ENCODE measurements around the gene IGFL4. TPM values are rescaled to one million over a fixed set of nuclear protein-coding genes. Genes with fewer than 3 reads are reported as not detected.

The IGFL4 gene
- total RNA-seq, result 0.16 TPM in 1 of 2 replicates, not detected in the other

GRCh38 chr19:46040952-46041500, at the start of gene IGFL4:
IGFL4 (minus strand) TSS chr19:46041002; CDS start chr19:46040962, 40 bp downstream.

GRCh38 chr19:46022431-46023310, 18.1 kb downstream of the IGFL4 start, which contains the start of gene PGLYRP1:
PGLYRP1 (minus strand) TSS chr19:46023053; CDS start chr19:46023021, 32 bp downstream.

GRCh38 chr19:45994998-45995714, 45.6 kb downstream of the IGFL4 start, which contains the start of gene CCDC61:
CCDC61 (plus strand) TSS chr19:45995467; CDS start chr19:46003019, 7,552 bp downstream.

Other genes with a start within 250 kb of the IGFL4 start
- gene DMWD, start 248.2 kb downstream of the IGFL4 start, total RNA-seq, result 16.7 and 21.2 TPM in 2 replicates
- gene RSPH6A, start 225.7 kb downstream of the IGFL4 start, total RNA-seq, result 0.09 and 0.16 TPM in 2 replicates
- 27.0 and 36.0 TPM in 2 replicates for gene SYMPK, start 177.9 kb downstream of the IGFL4 start, total RNA-seq
- gene FOXA3, start 176.7 kb downstream of the IGFL4 start, total RNA-seq, result not detected in 2 replicates
- gene IRF2BP1, start 154.9 kb downstream of the IGFL4 start, total RNA-seq, result 17.8 and 18.1 TPM in 2 replicates
- 0.69 and 0.79 TPM in 2 replicates for gene MYPOP, start 138.4 kb downstream of the IGFL4 start, total RNA-seq
- gene NANOS2, start 126.2 kb downstream of the IGFL4 start, total RNA-seq, result not detected in 2 replicates
- gene NOVA2, start 67.1 kb downstream of the IGFL4 start, total RNA-seq, result under 0.01 TPM in 2 replicates
- gene CCDC61, start 45.5 kb downstream of the IGFL4 start, total RNA-seq, result 6.6 and 9.0 TPM in 2 replicates
- not detected in 2 replicates for gene PGLYRP1, start 17.9 kb downstream of the IGFL4 start, total RNA-seq
- gene IGFL3, start 83.7 kb upstream of the IGFL4 start, total RNA-seq, result not detected in 2 replicates
- not detected in 2 replicates for gene IGFL2, start 107.2 kb upstream of the IGFL4 start, total RNA-seq
- gene IGFL1, start 188.7 kb upstream of the IGFL4 start, total RNA-seq, result not detected in 2 replicates

All from bronchial smooth muscle cell (primary cell).